ENCODE data around the gene DLEC1. TPM values are rescaled to one million over a fixed set of nuclear protein-coding genes. Genes with fewer than 3 reads are reported as not detected.
A peak's percentile ranks its signal among the peaks of the same experiment; 100 is the strongest.

Gene DLEC1
- total and polyA plus RNA-seq, 2 donors (not counting 1 experiment from before 2014, with no cell fraction given), result 0.52 to 2.1 TPM

GRCh38 chr3:38137615-38138348 lies 98.8 kb downstream of the DLEC1 start:
- CTCF ChIA-PET, result interaction anchor here (0.6 to 4.9 kb wide), 8 partner anchors 14 to 880 kb away, joined by 3 to 41 read pairs (median 4); partner anchors contain the start of gene OXSR1
- H2AFZ ChIP-seq (ENCODE audit: insufficient read depth, low read depth, low read length, poor library complexity, severe bottlenecking), result peak overlapping the region; percentile 99
- H3K4me1 ChIP-seq (ENCODE audit: control insufficient read depth in 2 of 2, insufficient read depth in 2 of 2, low read length in 2 of 2), result peaks cover 39 to 52% of the 10 kb centered on the region in 2 donors
- peak overlapping the region; percentile 84 to 98 (median 92) for H3K4me3 ChIP-seq (ENCODE audit: control extremely low read depth in 1 of 5, extremely low read depth in 1 of 5, insufficient read depth in 1 of 5, low read depth in 2 of 5, low read length in 4 of 5)
- H3K27me3 ChIP-seq (replicated peaks in 1 of 4; ENCODE audit: control extremely low read depth in 1 of 4, control insufficient read depth in 3 of 4, insufficient read depth in 4 of 4, low read length in 3 of 4), result no peaks in the 10 kb centered on the region
- H3K9me3 ChIP-seq (ENCODE audit: control extremely low read depth in 1 of 3, control insufficient read depth in 2 of 3, insufficient read depth in 1 of 3, low read length in 2 of 3), result no peaks in the 10 kb centered on the region
- H3K9me3 Mint-ChIP-seq (ENCODE audit: insufficient read depth), result no peaks in the 10 kb centered on the region
- TF ChIP-seq CTCF (IDR thresholded peaks at IDR 0.05) (no peak), EZH2 (IDR thresholded peaks at IDR 0.05; ENCODE audit: borderline replicate concordance, insufficient read depth, low read depth, low read length, poor library complexity, severe bottlenecking) (no peak)
- peaks cover 66% of the 10 kb centered on the region for H3K4me1 Mint-ChIP-seq
- peak overlapping the region; percentile 85 to 87 for H3K27ac ChIP-seq (ENCODE audit: low read length in 2 of 2)
- H4K20me1 ChIP-seq (ENCODE audit: control insufficient read depth, insufficient read depth, low read length, poor library complexity, severe bottlenecking), result peaks cover 20% of the 10 kb centered on the region
- intact Hi-C loops (cut with micrococcal nuclease), result loop anchor here (1.0 to 10.0 kb wide), 7 partner anchors 15 to 1270 kb away; partner anchors contain the start of genes DLEC1, GORASP1, OXSR1 and RPSA
- H3K27me3 Mint-ChIP-seq, result no peaks in the 10 kb centered on the region
- ATAC-seq (ENCODE audit: low read depth) (no peak), DNase-seq (peak; percentile 63)
- H3K79me2 ChIP-seq (ENCODE audit: control insufficient read depth, insufficient read depth, low read length), result peaks cover 62% of the 10 kb centered on the region
- H3K4me3 Mint-ChIP-seq, result peak overlapping the region; percentile 92
- H3K4me2 ChIP-seq (replicated peaks; ENCODE audit: low read depth, low read length, poor library complexity, severe bottlenecking), result peak overlapping the region; percentile 88
- peaks cover 6 to 36% of the 10 kb centered on the region in 2 experiments for H3K36me3 ChIP-seq (replicated peaks in 1 of 2; ENCODE audit: control extremely low read depth in 1 of 2, control insufficient read depth in 1 of 2, extremely low read depth in 1 of 2, insufficient read depth in 2 of 2, low read length in 1 of 2)
- H3K27ac Mint-ChIP-seq, result peak overlapping the region; percentile 94
- peak overlapping the region; percentile 95 for H3K9ac ChIP-seq (ENCODE audit: low read length)
- WGBS (ENCODE audit: insufficient coverage), result 18% methylated on average over 22 of the region's 22 CpGs
- POLR2A ChIA-PET, result interaction anchor here (1.1 to 4.1 kb wide), 2 partner anchors 27 to 99 kb away, joined by 4 to 75 read pairs; partner anchors contain the start of genes DLEC1 and OXSR1

Data from B cell (primary cell).